ENCODE measurements around the gene CASQ2.
A peak's percentile ranks its signal among the peaks of the same experiment; 100 is the strongest.

DNA sequence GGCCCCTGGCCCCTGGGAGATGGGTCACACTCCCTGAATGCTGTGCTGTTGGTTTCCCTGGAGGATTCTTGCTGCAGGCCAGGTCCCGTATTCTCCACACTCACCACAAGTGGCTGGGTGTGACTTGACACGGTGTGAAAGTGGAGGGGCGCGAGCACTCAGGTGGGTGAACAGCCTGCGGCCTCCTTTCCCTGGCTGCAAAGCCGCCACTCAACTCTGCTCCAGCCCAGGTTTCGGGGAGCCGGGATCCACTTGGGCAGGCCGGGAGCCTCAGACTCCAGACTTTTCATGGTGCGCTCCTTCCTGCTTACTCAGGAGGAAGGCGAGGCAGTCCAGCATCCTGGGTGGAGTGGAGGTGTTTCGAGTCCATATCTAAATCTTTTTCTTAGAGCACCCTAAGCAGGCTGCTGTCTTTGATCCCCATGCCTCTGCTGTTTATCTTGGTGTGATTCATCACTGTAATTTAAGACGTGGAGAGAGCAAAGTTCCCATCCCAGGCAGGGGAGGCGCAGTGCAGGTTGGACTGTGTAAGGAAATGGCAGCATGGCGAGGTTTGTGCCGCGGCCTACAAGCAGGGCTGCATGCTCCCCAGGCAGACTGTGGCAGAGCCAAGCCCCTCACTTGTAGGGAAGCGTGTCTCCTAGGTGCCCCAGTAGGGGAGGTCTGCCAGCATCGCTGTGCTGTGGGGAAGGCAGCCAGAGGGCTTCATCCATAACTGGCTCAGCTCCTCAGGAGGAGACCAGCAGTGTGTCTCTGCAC lies 97.2 kb downstream of the CASQ2 start:
- TF ChIP-seq HNRNPUL1 (IDR thresholded peaks at IDR 0.05; ENCODE audit: low read length) (no peak), HDAC8 (tag; IDR thresholded peaks at IDR 0.05) (no peak), TAF1 (IDR thresholded peaks at IDR 0.05; ENCODE audit: control insufficient read depth, extremely low read depth, insufficient read depth, low read length, severe bottlenecking) (no peak), POLR2AphosphoS5 (IDR thresholded peaks at IDR 0.05; ENCODE audit: control insufficient read depth, insufficient read depth, low read depth, low read length) (no peak), HMG20B (CRISPR knock-in tag; IDR thresholded peaks at IDR 0.05) (no peak), JUN (IDR thresholded peaks at IDR 0.05; ENCODE audit: borderline replicate concordance, low read depth, low read length) (peak; percentile 8; the same call in 1 of the 2 replicates), JUN (CRISPR knock-in tag; IDR thresholded peaks at IDR 0.05; ENCODE audit: borderline replicate concordance) (no peak), CREB1 (IDR thresholded peaks at IDR 0.05) (no peak), CREB1 (CRISPR knock-in tag; IDR thresholded peaks at IDR 0.05) (no peak), ZZZ3 (IDR thresholded peaks at IDR 0.05) (no peak), ZNF780A (CRISPR knock-in tag; IDR thresholded peaks at IDR 0.05) (no peak), MYNN (IDR thresholded peaks at IDR 0.05) (no peak), MYNN (CRISPR knock-in tag; IDR thresholded peaks at IDR 0.05) (no peak), BRD9 (IDR thresholded peaks at IDR 0.05; ENCODE audit: low read depth, partially characterized antibody) (no peak)
- TF ChIP-seq, protein P1, sequence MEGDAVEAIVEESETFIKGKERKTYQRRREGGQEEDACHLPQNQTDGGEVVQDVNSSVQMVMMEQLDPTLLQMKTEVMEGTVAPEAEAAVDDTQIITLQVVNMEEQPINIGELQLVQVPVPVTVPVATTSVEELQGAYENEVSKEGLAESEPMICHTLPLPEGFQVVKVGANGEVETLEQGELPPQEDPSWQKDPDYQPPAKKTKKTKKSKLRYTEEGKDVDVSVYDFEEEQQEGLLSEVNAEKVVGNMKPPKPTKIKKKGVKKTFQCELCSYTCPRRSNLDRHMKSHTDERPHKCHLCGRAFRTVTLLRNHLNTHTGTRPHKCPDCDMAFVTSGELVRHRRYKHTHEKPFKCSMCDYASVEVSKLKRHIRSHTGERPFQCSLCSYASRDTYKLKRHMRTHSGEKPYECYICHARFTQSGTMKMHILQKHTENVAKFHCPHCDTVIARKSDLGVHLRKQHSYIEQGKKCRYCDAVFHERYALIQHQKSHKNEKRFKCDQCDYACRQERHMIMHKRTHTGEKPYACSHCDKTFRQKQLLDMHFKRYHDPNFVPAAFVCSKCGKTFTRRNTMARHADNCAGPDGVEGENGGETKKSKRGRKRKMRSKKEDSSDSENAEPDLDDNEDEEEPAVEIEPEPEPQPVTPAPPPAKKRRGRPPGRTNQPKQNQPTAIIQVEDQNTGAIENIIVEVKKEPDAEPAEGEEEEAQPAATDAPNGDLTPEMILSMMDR (IDR thresholded peaks at IDR 0.05 in 2 of 3, conservative IDR thresholded peaks at IDR 0.05 in 1 of 3; ENCODE audit: insufficient read depth in 2 of 3, low read depth in 1 of 3, low read length in 3 of 3): no peak; a peak in 1 of 6 replicates
- TF ChIP-seq, protein P2, sequence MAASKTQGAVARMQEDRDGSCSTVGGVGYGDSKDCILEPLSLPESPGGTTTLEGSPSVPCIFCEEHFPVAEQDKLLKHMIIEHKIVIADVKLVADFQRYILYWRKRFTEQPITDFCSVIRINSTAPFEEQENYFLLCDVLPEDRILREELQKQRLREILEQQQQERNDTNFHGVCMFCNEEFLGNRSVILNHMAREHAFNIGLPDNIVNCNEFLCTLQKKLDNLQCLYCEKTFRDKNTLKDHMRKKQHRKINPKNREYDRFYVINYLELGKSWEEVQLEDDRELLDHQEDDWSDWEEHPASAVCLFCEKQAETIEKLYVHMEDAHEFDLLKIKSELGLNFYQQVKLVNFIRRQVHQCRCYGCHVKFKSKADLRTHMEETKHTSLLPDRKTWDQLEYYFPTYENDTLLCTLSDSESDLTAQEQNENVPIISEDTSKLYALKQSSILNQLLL (CRISPR knock-in tag; IDR thresholded peaks at IDR 0.05; ENCODE audit: borderline replicate concordance): no peak
- TF ChIP-seq, protein P3, sequence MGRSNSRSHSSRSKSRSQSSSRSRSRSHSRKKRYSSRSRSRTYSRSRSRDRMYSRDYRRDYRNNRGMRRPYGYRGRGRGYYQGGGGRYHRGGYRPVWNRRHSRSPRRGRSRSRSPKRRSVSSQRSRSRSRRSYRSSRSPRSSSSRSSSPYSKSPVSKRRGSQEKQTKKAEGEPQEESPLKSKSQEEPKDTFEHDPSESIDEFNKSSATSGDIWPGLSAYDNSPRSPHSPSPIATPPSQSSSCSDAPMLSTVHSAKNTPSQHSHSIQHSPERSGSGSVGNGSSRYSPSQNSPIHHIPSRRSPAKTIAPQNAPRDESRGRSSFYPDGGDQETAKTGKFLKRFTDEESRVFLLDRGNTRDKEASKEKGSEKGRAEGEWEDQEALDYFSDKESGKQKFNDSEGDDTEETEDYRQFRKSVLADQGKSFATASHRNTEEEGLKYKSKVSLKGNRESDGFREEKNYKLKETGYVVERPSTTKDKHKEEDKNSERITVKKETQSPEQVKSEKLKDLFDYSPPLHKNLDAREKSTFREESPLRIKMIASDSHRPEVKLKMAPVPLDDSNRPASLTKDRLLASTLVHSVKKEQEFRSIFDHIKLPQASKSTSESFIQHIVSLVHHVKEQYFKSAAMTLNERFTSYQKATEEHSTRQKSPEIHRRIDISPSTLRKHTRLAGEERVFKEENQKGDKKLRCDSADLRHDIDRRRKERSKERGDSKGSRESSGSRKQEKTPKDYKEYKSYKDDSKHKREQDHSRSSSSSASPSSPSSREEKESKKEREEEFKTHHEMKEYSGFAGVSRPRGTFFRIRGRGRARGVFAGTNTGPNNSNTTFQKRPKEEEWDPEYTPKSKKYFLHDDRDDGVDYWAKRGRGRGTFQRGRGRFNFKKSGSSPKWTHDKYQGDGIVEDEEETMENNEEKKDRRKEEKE (IDR thresholded peaks at IDR 0.05; ENCODE audit: borderline replicate concordance in 1 of 2, control insufficient read depth in 1 of 2, low read depth in 2 of 2, low read length in 1 of 2): no peak

All from K562 (cell line).